NCI-H510A treated with DMSO at 0.1 percent for 48 hours (cell line): ENCODE data around the gene SNORC.
"Not testable (repeated sequence)": the region's sequence is repeated elsewhere in the genome, so short reads cannot be mapped to it uniquely, and the experiment has no call there.

Experiments used
- DNase-seq: peaks from one replicate; lab custom pipeline; 2025; lab: John Stamatoyannopoulos, UW

SNORC gene

DNA sequence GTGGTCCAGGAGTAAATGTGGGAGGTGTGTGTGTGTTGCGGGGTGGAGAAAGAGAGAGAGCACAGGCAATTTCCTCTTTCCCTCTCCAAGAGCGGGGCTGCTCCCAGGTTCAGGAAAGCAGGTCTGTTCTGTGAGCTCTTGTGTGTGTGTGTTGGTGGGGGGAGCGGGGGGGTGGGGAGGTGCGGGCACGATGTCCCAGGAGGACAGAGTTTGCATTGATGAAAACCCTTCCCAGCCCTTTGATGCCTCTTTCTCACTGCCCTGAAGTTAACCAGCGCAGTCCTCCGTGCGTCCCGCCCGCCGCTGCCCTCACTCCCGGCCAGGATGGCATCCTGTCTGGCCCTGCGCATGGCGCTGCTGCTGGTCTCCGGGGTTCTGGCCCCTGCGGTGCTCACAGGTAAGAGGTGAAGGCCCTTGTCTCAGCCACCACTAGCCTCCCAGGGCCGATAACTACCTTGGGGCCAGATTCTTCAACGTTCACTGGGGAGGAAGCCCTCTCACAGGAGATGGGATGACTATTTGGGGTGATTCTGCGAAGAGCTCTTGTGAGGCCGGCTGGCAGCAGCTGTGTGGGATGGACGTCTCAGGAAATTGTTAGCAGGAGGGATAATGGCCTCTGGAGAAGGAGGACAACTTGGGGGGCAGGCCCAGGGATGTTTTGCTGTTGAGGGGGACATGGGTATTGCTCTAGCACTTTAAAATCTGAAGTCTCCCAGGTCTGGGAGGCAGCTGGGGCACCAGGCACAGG lies at the start of gene SNORC:
TSS of gene SNORC (plus strand) at position 247 of the 748 bp plus-strand sequence. CDS start at position 325, 78 bp downstream.
- no peak for DNase-seq

GRCh38 chr2:232829988-232830387 lies 40.1 kb upstream of the SNORC start:
- DNase-seq, result no peak

GRCh38 chr2:232831496-232831895 lies 38.6 kb upstream of the SNORC start:
- no peak for DNase-seq

GRCh38 chr2:232833830-232834229 lies 36.2 kb upstream of the SNORC start:
- no peak for DNase-seq

DNA sequence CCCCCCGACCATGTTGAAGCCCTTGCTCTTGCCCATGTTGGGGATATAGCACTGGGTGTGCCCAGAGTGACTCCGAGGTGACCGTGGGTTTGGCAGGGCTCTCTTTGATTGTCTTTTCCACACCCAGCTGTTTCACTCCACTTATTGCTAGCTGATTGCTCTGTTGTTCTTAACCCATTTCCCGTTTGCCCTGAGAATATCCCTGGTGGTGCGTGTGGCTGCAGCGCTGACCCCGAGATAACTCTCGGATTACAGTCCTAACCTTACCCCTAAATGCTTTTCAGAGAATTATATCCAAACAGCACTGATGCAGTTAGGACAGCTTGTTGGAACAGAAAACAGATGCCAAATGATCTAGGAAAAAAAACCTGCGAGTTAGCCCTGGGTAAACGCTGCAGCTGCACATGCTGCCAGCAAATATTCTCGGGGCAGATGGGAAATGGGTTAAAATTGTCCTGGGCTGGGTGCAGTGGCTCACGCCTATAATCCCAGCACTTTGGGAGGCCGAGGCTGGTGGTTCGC lies 34.3 kb upstream of the SNORC start:
- no peak for DNase-seq

GRCh38 chr2:232836934-232837333 lies 33.1 kb upstream of the SNORC start:
- no peak for DNase-seq

- no peak for DNase-seq
Measured at GRCh38 chr2:232838406-232838874, 31.6 kb upstream of the SNORC start.

- DNase-seq, result no peak
Measured at GRCh38 chr2:232839411-232840079, 30.5 kb upstream of the SNORC start.

- DNase-seq, result no peak
Measured at GRCh38 chr2:232842689-232843088, 27.4 kb upstream of the SNORC start.

DNA sequence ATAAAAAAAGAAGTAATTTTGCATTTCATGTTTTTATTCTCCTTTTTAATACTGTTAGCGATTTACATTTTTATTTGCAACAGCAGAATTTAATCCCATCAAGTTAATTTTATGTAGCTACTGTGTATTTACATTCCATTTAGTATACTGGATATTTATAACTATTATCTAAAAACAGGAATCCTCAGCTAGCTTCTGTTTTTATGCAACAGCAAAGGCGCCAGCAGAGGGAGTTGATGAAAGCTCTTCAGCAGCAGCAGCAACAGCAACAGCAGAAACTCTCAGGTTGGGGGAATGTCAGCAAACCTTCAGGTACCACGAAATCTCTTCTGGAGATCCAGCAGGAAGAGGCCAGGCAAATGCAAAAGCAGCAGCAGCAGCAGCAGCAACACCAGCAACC lies 26.2 kb upstream of the SNORC start:
- DNase-seq, result no peak

DNA sequence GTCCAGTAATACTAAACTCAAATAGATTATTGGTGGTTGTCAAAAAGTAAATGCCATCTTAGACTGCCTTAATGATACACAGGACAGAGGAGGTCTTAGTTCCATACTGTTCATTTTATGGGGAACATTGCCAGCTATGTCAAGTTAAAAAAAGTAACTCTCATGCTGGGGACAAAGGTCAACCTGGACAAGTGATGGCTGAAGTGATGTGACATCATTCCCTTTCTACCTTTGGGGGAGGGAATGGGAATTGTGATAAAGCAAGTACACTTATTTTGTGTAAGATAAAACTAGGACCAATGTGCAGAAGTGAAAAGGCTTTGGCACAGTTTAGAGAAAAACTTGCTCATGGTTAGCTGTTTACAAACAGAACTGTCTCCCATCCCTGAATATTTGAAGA lies 24.0 kb upstream of the SNORC start:
- DNase-seq, result no peak

DNA sequence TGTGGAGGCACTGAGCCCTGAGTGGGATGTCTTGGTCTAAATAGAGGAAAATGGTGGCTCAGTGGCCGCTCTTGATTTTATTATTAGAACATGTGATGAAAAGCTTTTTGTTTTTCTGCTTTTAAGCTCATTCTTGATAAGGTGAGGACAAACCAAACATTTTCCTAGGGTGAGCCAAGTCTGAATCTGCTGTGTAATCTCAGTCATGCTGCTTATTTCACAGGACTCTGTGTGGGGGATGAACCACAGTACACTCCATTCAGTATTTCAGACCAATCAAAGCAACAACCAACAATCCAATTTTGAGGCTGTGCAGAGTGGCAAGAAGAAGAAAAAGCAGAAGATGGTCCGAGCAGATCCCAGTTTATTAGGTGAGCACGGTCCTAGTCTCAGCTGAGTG lies 20.0 kb upstream of the SNORC start:
- no peak for DNase-seq

DNA sequence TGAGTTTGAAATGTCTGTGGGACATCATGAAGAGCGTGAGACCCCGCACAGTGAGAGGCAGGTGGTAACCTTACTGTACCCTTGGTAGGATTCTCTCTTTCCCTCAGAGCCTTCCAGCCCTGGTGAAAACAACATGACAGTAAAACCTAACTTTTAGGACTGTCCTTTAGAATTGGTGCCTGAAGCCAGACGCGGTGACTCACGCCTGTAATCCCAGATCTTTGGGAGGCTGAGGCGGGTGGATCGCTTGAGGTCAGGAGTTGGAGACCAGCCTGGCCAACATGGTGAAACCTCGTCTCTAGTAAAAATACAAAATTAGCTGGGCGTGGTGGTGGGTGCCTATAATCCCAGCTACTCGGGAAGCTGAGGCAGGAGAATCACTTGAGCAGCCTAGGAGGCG lies 18.0 kb upstream of the SNORC start:
- DNase-seq, result not testable (repeated sequence)

- DNase-seq, result no peak
Measured at GRCh38 chr2:232852676-232853075, 17.4 kb upstream of the SNORC start.

GRCh38 chr2:232854082-232854481 lies 16.0 kb upstream of the SNORC start:
- DNase-seq, result no peak

DNA sequence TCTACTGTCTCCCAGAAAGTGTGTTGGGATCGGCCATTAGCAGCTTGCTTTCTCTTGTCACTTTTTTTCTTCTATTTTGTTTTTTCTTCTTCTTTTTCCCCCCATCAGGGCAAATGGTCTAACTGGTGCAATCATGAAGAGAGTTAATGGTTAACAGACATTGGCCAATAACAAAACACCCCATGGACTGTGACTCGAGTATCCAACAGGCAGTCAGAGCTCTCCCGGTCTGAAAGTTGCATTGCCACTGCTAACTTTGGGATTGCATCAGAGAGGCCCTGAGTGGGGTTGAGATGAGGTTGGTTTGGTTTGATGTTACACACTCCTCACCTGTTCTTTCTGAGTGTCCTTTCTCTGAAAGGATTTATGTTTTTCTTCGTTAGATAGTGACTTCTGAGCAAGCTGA lies 12.9 kb upstream of the SNORC start:
- no peak for DNase-seq

DNA sequence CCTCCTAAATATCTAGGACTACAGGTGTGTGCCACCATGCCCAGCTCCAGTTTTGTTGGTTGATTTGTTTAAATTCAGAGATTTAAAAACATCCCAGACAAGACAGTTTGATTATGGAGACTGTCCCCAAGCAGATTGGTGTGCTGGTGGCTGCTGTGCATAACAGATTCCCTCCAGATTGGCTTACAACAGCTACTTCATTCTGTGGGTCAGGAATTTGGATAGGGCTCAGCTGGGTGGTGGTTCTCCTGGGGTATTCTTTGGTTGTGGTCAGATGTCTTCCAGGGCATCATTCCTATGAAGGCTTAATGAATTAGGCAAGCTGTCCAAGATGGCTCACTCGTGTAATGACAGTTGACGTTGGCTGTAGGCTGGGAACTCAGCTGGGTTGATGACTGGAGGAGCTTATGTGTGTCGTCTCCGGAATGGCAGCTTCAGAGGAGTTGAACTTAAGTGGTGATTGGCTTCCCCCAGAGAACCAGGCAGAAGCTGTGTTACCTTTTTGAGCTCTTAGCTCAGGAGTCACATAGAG lies 10.6 kb upstream of the SNORC start:
- DNase-seq, result no peak

DNA sequence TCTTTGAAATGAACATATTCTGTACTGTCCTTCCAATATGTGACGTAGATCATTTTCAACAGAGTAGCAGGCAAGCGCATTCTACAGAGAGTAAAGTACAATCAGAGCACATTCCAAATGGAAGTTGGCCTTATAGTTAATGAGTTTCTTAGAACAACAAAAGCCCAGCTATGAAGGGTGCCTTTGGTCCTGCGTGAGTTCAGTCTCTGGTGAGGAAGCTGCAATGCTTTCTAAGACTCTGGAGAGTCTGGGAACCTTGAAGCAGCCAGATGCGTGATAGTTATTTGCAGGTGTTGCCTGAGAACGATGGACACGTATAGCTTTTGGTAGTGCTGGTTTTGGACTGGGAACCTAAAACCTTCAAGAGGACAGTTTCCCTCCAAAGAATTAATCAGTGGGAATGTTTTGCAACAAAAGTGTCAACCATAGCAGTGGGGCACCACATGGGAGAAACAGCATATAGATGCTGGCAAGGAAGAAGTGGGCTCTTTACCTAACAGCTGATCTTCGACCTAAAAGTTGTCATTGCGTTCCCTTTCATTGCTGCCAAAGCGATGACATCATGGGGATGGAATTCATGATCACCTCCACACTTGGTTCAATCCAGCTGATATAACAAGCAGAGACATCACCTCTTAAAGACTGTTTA lies 9.3 kb upstream of the SNORC start:
- DNase-seq, result no peak

GRCh38 chr2:232861353-232861752 lies 8.7 kb upstream of the SNORC start:
- no peak for DNase-seq

DNA sequence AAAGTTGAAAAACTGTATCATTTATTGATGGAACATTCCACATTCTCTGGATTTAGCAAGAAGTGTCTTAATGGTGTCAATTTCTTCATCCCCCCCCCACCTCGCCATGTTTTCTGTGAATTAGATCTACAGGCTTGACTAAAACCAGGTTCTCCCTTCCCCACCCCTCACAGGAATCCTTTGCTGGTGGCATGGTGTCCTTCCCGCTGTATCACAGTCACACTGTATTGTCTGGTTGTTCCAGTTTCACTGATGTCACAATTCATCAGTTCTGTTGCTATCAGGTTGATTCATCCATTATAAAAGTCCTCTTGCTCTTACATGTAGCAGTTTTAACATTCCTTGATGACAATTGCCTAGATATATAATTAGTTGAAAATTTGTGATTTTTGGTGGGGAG lies 6.1 kb upstream of the SNORC start:
- DNase-seq, result no peak

DNA sequence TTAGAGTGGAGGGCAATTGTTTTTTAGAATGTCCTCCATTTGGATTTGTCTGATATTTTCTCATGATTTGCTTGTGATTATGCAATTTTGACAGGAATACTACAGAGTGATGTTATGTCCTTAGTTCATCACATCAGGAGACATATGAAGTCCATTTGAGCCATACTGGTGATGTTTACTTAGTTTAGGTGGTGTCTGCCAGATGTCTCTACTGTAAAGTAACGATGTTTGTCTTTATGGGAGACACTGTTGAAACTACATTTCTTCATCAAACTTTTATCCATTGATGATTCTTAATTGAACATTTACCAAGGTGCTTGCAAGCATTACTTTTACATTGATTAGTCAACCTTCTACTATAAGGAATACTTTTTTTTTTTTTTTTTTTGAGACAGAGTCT lies 4.9 kb upstream of the SNORC start:
- DNase-seq, result no peak

GRCh38 chr2:232866104-232866503 lies 4.0 kb upstream of the SNORC start:
- no peak for DNase-seq
